ENCODE measurements around the gene DENND6B.
A peak's percentile ranks its signal among the peaks of the same experiment; 100 is the strongest.
"Not testable (repeated sequence)": the region's sequence is repeated elsewhere in the genome, so short reads cannot be mapped to it uniquely, and the experiment has no call there.

The DENND6B gene, protein sequence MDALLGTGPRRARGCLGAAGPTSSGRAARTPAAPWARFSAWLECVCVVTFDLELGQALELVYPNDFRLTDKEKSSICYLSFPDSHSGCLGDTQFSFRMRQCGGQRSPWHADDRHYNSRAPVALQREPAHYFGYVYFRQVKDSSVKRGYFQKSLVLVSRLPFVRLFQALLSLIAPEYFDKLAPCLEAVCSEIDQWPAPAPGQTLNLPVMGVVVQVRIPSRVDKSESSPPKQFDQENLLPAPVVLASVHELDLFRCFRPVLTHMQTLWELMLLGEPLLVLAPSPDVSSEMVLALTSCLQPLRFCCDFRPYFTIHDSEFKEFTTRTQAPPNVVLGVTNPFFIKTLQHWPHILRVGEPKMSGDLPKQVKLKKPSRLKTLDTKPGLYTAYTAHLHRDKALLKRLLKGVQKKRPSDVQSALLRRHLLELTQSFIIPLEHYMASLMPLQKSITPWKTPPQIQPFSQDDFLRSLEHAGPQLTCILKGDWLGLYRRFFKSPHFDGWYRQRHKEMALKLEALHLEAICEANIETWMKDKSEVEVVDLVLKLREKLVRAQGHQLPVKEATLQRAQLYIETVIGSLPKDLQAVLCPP

DNA sequence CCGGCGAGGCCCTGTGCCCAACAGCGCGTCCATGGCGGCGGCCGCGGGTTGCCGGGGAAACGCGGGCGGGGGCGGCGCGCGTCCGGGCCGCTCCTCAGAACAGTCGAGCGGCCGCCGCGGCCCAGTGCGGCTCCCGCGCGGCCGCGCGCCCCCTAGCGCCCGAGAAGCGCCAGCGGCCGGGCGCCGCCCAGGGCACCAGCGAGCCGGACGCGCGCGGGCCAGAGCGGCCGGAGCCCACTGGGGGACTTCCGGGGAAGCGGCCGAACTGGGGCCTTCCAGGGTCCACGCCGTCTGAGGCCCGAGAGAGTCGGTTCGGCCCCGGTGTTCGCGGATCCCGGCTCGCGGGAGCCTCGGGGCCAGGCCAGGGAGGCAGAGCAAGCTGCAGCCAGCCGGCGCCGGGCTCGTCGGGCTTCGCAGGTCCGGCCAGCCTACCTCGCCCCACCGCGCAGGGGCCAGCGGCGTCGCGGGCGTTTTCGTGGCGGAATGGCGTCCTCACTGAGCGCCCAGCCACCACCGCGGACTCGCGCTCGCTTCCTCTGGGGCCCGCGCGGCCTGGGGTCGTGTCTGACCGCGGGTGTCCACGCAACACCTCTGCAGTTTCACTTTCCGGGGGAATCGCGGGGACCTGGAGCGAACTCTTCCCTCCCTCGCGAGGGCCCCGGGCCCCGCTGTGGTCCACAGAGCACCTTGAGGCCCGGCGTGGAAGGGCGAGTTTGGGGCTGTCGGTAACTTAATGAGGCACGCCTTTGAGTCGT, at the start of gene DENND6B:
TSS of gene DENND6B (minus strand) at position 57 of the 755 bp plus-strand sequence. CDS start at position 33, 24 bp downstream.
- peak; percentile 11 for DNase-seq

DNA sequence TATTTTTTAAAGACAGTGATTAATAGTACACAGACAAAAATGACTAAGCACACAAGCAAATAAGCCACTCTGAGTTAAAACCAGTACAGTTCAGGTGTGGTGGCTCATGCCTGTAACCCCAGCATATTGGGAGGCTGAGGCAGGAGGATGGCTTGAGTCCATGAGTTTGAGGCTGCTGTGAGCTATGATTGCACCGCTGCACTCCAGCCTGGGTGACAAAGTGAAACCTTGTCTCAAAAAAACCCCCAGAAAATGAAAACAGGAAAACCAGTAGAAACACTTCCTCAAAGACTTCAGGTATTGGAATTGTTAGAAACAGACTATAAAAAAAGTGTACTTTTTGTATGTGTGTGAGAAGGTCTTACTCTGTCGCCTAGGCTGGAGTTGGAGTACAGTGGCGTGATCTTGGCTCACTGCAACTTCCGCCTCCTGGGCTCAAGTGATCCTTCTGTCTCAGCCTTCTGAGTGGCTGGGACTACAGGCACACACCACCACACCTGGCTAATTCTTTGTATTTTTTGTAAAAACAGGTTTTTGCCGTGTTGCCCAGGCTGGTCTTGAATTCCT, 49.4 kb upstream of the DENND6B start:
- no peak for DNase-seq

DNA sequence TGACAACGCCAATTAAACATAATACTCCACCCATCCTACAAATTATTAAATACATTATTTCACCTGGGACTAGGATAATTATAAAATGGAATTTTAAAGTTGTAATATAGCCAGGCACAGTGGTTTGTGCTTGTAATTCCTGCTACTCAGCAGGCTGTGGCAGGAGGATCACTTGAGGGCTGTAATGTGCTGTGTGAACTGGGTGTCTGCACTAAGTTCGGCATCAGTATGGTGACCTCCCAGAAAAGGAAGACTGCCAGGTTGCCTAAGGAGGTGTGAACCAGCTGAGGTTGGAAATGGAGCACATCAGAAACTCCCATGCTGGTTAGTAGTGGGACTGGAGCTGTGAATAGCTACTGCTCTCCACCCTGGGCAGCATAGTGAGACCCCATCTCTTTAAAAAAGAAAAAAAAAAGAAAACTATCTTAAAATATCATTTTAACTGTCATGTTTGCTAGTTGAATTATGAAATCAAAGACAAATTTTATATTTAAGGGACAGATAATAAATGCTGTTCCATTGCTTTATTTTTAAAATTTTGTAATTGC, 44.4 kb upstream of the DENND6B start:
- DNase-seq = no peak

DNA sequence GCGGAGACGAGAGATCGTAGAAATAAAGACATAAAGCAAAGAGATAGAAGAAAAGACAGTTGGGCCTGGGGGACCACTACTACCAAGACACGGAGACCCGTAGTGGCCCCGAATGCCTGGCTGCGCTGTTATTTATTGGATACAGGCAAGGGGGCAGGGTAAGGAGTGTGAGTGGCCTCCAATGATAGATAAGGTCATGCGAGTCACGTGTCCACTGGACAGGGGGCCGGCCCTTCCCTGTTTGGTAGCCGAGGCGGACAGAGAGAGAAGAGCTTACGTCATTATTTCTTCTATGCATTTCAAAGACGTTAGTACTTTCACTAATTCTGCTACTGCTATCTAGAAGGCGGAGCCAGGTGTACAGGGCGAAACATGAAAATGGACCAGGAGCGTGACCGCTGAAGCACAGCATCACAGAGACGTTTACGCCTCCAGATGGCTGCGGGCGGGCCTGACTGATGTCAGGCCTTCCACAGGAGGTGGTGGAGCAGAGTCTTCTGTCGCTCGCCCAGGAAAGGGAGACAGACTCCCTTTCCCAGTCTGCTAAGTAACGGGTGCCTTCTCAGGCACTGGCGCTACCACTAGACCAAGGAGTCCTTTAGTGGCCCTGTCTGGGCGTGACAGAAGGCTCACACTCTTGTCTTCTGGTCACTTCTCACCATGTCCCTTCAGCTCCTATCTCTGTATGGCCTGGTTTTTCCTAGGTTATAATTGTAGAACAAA, 41.1 kb upstream of the DENND6B start:
- no peak for DNase-seq

DNA sequence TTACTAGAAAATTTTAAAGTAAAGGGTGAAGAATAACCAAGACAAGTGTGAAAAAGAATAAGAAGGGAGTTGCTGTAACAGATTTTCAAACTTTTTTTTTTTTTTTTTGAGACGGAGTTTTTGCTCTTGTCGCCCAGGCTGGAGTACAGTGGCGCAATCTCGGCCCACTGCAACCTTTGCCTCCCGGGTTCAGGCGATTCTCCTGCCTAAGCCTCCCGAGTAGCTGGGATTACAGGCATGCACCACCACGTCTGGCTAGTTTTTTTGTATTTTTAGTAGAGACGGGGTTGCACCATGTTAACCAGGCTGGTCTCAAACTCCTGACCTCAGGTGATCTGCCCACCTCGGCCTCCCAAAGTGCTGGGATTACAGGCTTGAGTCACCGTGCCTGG, 37.0 kb upstream of the DENND6B start:
- DNase-seq = not testable (repeated sequence)

DNA sequence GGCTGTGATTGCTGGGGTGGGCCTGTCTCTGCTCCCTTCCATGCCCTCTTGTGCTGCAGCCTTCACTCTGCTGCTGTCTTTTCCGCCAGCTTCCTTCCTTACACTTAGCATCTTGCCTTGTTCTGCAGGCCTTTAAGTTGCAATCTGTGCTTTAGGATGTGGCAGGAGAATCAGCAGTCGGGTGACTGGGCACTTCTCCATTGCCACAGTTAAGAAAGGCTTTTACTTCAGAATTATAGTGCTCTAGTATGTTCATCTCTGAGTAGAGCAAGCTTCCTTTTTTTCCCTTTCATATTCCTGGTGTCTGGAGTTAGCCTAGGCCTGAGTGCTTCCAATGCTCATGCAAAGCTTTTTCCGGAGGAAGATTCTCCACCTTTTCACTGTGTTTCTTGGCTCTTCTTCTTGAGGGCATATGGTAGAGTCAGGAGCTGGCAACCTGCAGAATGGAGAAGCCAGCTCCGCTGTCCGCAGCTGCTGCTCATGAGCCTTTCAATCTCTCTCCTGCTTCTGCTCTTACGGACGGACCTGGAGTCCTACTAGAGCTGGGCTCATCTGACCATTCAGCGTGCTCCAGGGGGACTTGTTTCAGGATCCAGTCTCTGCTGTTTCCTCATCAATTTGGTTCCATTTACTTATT, 36.5 kb upstream of the DENND6B start:
- DNase-seq = no peak

DNA sequence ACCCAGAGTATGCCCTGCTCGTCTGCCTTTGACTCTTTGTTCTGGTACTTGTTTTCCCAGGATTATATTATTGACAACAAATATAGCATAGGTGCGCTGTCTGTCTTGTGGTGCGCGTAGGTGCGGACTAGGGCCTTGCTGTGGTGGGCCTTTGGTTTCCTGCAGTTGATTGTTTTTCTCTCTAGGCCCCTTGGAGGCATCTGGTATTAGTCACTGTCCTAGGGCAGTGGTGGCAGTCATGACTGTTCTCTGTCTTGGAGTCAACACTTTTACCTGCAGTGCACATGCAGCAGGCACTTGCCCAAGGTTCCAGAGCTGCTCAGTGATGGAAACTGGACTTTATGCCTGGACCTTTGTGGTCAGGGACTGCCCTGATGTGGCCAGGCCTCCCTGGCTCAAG, 34.9 kb upstream of the DENND6B start:
- DNase-seq = no peak

DNA sequence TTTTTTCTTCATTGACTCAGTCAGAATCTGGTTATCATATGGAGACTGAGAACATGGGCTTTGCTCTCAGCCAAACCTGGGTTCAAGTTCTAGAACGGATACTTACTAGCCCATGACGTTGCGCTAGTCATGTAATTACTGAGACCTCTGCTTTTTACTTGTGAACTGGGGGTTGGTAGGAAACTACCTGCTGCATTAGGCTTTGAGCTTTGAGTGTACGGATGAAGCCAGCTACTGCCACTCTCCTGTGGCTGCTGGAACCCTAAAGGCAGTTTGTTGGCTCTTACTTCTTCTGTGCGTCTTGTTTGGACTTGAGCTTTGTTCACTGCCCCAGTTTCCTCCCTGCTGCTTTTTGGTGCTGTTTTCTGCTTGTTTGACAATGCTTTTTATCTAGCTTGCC, 34.4 kb upstream of the DENND6B start:
- DNase-seq = no peak

DNA sequence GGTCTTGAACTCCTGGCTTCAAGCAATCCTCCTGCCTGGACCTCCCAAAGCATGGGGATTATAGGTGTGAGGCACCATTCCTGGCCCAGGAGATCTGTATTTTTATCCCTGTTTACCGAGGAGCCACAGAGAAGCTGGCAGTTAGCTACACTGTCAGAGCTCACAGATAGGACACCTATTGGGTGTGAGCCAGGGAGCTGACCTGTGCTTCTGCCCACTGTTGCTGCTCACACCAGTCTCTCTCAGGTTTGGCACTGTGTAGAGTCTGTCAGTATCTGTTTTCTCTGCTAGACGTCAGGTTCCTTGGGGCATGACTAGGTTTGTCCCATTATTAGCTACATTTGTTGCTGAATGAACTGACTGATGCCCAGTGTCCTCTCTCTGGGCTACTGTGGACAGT, 33.8 kb upstream of the DENND6B start:
- no peak for DNase-seq

DNA sequence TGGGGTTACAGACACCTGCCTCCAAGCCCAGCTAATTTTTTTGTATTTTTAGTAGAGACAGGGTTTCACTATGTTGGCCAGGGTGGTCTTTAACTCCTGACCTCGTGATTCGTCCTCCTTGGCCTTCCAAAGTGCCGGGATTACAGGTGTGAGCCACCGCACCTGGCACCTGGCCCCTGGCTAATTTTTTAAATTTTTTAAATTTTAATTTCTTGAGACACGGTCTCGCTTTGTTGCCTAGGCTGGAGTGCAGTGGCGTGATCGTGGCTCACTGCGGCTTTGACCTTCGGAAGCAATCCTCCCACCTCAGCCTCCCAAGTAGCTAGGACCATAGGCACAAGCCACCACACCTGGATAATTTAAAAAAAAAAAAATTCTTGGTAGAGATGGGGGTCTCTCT, 30.9 kb upstream of the DENND6B start:
- no peak for DNase-seq

DNA sequence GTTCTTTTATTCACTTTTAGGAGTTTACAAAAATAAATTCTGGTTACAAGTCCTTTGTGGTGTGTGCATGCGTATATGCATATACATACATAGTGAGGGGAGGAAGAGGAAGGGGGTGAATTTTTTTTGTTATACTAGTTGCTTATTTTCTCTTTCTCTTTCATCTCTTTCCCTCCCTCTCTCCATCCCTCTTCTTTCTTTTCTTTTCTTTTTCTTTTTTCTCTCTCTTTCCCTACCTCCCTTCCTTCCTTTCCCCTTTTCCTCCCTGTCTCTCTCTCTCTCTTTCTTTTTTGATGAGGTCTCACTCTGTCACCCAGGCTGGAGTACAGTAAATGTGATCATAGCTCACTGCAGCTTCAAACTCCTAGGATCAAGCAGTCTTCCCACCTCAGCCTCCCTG, 30.4 kb upstream of the DENND6B start:
- DNase-seq = no peak

DNA sequence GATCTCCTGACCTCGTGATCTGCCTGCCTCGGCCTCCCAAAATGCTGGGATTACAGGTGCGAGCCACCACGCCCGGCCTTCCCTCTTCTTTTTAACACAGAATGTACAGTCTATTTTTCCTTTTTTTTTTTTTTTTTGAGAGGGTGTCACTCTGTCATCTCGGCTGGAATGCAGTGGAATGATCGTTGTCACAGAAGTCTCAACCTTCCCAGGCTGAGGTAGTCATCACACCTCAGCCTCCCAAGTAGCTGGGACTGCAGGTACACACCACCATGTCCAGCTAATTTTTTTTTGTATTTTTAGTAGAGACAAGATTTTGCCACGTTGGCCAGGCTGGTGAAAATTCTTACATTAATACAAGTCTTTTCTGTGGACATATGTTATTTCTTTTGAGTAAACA, 29.4 kb upstream of the DENND6B start:
- no peak for DNase-seq

DNA sequence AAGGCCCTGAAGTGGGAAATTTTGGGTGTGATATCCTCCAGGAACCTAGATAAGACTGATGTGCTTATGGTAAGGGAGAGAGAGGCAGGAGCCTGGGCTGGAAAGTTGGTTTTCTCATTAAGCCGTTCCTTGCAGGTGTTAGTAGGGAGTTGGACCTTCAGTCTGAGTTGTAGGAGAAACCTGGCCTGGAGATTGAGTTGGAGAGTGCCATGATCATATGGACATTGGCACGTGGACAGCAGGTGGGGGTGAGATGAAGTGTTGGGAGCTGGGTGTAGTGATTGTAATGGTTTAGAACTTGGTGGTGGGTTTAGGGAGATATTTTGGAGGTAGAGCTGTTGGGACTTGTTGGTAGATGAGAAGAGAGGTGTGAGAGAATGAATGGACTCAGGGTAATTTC, 21.2 kb upstream of the DENND6B start:
- no peak for DNase-seq

DNA sequence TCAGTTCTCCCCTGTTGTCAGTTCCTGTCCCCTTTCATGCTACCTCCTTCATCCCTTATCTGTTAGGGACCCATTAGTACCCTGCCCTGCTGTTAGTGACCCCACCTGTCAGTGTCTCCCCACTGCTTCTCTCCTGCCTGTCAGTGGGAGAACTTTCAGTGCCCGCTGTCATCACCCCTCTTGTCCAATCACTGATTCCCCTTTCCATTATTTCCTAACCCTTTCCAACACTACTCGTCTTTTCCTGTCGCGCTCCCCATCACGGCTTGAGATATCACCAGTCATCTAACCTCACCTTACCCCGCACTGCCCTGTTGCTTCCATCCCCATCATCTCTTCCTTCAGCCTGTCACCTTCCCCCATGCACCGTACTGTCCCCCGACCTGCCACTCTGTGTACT, 20.3 kb upstream of the DENND6B start:
- DNase-seq = no peak

DNA sequence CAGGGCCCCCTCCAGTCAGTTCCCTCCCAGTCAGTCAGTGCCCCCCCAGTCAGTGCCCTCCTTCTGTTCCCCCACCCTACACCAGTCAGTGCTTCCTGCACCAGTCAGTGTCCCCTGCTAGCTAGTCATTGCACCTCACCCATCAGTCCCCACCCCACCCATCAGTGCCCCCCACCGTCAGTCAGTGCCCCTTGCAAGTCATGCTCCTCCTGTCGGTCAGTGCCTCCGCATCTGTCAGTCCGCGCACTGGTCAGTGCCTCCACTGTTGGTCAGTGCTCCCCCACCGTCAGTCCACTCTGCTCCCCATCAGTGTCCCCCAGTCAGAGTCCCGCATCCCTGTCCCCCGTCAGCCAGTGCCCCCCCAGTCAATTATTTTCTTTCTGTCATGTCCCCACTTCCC, 19.7 kb upstream of the DENND6B start:
- no peak for DNase-seq

DNA sequence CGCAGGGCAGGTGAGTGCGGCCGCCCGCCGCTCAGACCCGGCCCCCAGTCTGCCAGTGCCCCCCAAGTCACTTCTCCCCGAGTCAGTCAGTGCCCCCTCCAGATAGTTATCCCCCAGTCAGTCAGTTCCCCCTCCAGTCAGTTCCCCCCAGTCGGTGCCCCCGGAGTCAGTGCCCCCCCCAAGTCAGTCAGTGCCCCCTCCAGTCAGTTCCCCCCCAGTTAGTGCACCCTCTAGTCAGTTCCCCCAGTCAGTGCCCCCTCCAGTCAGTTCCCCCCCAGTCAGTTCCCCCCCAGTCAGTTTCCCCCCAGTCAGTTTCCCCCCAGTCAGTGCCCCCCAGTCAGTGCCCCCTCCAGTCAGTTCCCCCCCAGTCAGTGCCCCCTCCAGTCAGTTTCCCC, 16.7 kb upstream of the DENND6B start:
- no peak for DNase-seq

DNA sequence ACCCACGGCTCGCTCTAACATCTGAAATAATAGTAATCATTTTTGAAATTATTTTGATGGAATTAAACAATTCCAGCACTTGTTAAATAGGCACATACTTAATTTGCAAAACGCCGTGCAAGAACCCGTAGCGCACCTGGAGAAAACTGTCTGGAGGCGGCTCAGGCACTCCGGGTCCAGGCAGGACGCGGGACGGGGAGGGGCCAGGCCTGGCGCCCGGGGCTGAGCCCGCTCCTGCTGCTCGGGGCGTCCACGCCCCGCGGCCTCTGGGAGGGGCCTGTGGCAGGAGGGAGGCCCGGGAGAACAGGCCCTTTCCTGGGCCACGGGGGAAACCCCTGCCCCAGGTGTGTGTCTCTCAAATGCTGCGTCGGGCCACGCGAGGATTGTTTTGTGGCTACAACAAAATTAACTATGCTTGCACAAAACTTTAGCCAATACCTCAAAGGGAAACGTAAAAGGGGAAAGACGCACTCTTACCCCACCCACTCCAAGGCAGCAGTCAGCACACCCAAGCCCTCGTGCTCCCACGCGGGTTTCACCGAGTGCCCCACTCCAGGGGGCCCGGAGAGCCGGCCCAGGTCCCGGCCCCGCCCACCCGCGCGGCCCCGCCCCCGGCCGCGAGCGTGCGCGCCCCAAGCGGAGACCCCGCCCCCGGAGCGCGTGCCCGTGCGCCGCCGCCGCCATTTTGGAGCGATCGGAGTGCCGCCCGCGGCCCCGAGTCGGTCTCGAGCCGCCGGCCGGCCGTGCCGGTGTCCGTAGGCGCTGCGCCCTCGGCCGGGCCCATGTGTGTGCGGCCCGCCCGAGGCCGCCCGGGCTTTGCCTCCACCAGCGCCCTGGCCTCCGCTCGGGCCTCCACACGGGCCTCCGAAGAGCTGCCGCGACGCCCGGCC, 16.1 kb upstream of the DENND6B start, which contains the start of gene PPP6R2:
TSS of gene PPP6R2 (plus strand) at position 677 of the 890 bp plus-strand sequence. CDS start 50,582 bp downstream, outside the sequence.
- DNase-seq = no peak

DNA sequence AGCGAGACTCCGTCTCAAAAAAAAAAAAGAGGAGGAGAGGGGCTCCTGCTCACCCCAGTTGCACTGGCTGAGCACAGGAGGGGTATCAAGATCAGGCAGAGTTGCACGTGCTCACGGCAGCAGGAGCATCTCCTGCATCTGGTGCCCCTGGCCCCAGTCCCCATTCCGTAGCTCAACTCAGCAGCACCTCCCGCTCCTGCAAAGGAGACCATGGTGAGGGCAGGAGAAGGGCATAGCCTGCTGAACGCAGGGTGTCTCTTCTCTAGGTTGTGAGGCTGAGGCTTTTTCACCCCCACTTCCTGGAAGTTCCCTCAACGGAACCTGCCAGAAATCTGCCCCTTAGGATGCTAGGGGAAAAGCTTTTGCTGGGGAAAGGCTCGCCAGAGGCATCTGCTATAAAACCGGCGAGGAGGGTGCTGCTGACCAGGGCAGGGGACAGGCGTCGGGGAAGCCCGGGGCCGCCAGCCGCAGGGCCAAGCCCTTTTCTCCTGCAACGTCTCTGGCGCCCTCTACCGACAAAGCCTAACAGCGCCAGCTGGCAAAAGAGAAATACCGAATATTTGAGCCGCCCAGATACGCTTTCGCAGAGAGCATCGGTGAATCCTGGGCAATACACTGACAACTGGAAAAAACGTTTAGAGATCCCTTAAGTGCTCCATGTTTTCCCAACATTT, 15.3 kb upstream of the DENND6B start:
- peak; percentile 15 for DNase-seq

DNA sequence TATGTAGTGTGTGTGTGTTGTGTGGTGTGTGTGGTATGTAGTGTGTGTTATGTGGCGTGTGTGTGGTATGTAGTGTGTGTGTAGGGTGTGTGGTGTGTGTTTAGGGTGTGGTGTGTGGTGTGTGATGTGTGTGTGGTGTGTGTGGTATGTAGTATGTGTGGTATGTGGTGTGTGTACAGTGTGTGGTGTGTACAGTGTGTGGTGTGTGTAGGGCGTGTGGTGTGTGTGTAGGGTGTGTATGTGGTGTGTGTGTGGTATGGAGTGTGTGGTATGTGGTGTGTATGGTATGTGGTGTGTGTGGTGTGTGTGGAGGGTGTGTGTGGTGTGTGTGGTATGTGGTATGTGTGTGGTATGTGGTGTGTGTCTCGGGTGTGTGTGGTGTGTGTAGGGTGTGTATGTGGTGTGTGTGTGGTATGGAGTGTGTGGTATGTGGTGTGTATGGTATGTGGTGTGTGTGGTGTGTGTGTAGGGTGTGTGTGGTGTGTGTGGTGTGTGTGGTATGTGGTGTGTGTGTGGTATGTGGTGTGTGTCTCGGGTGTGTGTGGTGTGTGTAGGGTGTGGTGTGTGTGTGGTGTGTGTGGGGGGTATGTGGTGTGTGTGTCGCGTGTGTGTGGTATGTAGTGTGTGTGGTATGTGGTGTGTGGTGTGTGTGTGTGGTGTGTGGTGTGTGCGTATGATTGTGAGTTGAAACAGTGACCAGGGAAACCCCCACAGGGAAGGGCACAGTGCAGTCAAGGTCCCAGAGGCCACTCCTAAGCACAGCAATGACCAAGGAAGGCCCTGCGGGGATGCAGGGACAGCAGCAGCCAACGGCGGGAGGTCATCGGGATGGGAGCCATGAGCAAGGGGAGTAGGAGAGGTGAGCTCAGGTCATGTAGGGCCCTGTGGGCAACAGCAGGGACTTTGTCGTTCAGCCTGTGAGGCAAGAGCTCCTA, 13.4 kb upstream of the DENND6B start:
- DNase-seq = no peak

All from NCI-H2029 treated with DMSO at 0.1 percent for 48 hours (cell line).